A673 (cell line): ENCODE measurements around the gene DCAF15. TPM values are rescaled to one million over a fixed set of nuclear protein-coding genes. Genes with fewer than 3 reads are reported as not detected.

Experiments
- BruUV-seq: library from RNA; stranded (reverse); fragments of 400-500 nt; replicated peaks from 2 replicates; lab custom pipeline; 2021; lab: Mats Ljungman, UMichigan
- CTCF ChIA-PET: fragments of 300-600 bp; sonication (Branson Sonifier 250); formaldehyde crosslinking; loops from one replicate; lab custom pipeline; 2022; ENCODE audit warnings: antibody characterized with exemption; lab: Charles Lee
- POLR2A ChIA-PET: fragments of 300-600 bp; sonication (Branson Sonifier 250); formaldehyde crosslinking; loops from one replicate; lab custom pipeline; 2022; ENCODE audit warnings: antibody characterized with exemption; ENCODE audit not compliant: low non-redundant PET; lab: Charles Lee
- DNase-seq: peaks from one replicate; pipeline ENCODE4 v3.0.0-alpha.2; 2015; ENCODE audit warnings: low spot score
- H3K27ac ChIP-seq: fragments of 200-600 bp; sonication (generic); 2 replicates; pipeline ENCODE4 v1.5.1; 2016; ENCODE audit warnings: mixed run types, low read depth, mild to moderate bottlenecking, mixed read lengths, antibody characterized with exemption, low read length; ENCODE audit not compliant: poor library complexity, severe bottlenecking
- H3K27me3 ChIP-seq: fragments of 200-600 bp; sonication (generic); replicated peaks from 2 replicates; pipeline ENCODE4 v1.6.1; 2017; ENCODE audit warnings: mixed run types, low read depth, mild to moderate bottlenecking, mixed read lengths, antibody characterized with exemption, low read length; ENCODE audit not compliant: insufficient read depth, poor library complexity
- H3K36me3 ChIP-seq: fragments of 200-600 bp; sonication (generic); 2 replicates; pipeline ENCODE4 v1.6.1; 2016; ENCODE audit warnings: mixed run types, mild to moderate bottlenecking, mixed read lengths, antibody characterized with exemption, low read length; ENCODE audit not compliant: insufficient read depth, poor library complexity, severe bottlenecking
- H3K4me1 ChIP-seq: fragments of 200-600 bp; sonication (generic); 2 replicates; pipeline ENCODE4 v1.6.1; 2017; ENCODE audit warnings: mixed run types, mild to moderate bottlenecking, mixed read lengths, antibody characterized with exemption, low read length; ENCODE audit not compliant: insufficient read depth, poor library complexity, severe bottlenecking
- H3K4me3 ChIP-seq: fragments of 200-600 bp; sonication (generic); 2 replicates; pipeline ENCODE4 v1.5.1; 2016; ENCODE audit warnings: low read depth, mixed run types, mild to moderate bottlenecking, mixed read lengths, low read length; ENCODE audit not compliant: poor library complexity, severe bottlenecking
- H3K9me3 ChIP-seq: fragments of 200-600 bp; sonication (generic); 2 replicates; pipeline ENCODE4 v1.6.1; 2016; ENCODE audit warnings: mixed run types, low read depth, mild to moderate bottlenecking, mixed read lengths, antibody characterized with exemption, low read length; ENCODE audit not compliant: poor library complexity, severe bottlenecking
- EZH2 ChIP-seq: fragments of 200-600 bp; sonication (generic); IDR thresholded peaks from 2 replicates; pipeline ENCODE4 v1.6.1; 2017; ENCODE audit warnings: borderline replicate concordance, low read depth, mild to moderate bottlenecking, mixed read lengths, antibody characterized with exemption, low read length; ENCODE audit not compliant: poor library complexity, severe bottlenecking
- intact Hi-C: fragments of 100-400 bp; cut with micrococcal nuclease; formaldehyde crosslinking; loops from one replicate; pipeline ENCODE4 v1.10.0; 2022; ENCODE audit not compliant: unreplicated experiment
- total RNA-seq: library from RNA; stranded (reverse); gene quantifications from 2 replicates; pipeline ENCODE4 v1.2.3, GENCODE V29; 2021
- TF ChIP-seq, protein P1 (sequence below): fragments of 300-800, 200-600 bp; sonication (generic); conservative IDR thresholded peaks from 2 replicates; pipeline ENCODE4 v1.5.1; 2017; ENCODE audit warnings: low read depth, mild to moderate bottlenecking, antibody characterized with exemption, low read length, moderate library complexity, mixed read lengths

The DCAF15 gene
- total RNA-seq, 1 experiment from 2014 or later: 65.4 TPM

GRCh38 chr19:13960863-13961784 is 8.8 kb downstream of the DCAF15 start:
- H3K27me3 ChIP-seq: no peaks in the 10 kb centered on the region
- H3K4me3 ChIP-seq: no peak overlapping the region
- POLR2A ChIA-PET: no interaction called here
- intact Hi-C loops: no loop called here
- BruUV-seq: no TSS peak
- TF ChIP-seq EZH2: no peak
- TF ChIP-seq, protein P1, sequence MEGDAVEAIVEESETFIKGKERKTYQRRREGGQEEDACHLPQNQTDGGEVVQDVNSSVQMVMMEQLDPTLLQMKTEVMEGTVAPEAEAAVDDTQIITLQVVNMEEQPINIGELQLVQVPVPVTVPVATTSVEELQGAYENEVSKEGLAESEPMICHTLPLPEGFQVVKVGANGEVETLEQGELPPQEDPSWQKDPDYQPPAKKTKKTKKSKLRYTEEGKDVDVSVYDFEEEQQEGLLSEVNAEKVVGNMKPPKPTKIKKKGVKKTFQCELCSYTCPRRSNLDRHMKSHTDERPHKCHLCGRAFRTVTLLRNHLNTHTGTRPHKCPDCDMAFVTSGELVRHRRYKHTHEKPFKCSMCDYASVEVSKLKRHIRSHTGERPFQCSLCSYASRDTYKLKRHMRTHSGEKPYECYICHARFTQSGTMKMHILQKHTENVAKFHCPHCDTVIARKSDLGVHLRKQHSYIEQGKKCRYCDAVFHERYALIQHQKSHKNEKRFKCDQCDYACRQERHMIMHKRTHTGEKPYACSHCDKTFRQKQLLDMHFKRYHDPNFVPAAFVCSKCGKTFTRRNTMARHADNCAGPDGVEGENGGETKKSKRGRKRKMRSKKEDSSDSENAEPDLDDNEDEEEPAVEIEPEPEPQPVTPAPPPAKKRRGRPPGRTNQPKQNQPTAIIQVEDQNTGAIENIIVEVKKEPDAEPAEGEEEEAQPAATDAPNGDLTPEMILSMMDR: peak; percentile 35; the same call in 1 of the 2 replicates
- peak overlapping the region; percentile 19 for H3K27ac ChIP-seq
- H3K4me1 ChIP-seq: no peaks in the 10 kb centered on the region
- peaks cover 50% of the 10 kb centered on the region for H3K36me3 ChIP-seq
- CTCF ChIA-PET: interaction anchor here (0.6 to 1.2 kb wide), 4 partner anchors 16 to 387 kb away, joined by 3 to 5 read pairs (median 3); partner anchors contain the start of gene ZSWIM4
- H3K9me3 ChIP-seq: no peaks in the 10 kb centered on the region
- no peak for DNase-seq

DNA sequence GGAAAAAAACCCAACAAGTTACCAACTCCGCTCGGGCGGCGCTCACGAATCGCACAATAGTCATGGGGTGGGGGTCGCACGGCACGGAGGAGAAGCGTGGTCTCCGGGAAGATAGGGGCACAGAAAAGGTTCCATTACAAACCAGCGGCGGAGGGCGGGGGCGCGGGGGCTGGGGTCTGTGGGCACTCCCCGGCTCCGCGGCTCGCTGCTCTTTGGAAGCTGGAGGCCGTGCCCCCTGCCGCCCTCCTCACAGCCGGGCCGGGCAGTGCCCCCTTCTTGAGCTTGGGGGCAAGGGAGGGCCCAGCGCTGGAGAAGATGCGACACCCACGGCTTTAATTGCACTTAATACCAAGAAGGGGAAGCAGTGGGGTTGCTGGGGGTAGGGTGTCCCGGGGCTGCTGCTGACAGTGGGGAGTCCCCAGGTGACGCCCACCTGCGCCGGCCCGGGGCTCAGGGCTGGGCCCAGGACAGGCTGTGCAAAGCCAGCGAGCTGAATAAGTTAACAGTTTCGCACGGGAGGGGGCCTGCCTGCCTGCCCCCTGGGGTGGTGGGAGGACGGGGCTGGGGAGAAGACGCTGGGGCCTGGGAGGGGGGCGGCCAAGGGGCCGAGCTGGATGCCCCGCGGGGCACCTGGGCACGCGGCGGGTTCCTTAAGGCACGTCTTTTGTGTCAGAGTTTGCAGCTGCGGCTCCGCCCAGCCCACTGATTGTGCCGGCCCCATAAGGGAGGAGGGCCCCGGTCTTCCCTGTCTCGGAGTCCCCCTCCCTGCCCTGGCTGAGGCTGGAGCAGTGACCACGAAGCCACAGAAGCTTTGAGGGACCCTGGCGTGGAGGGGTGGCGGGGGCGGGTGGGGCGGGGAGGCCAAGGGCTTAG is 9.8 kb downstream of the DCAF15 start:
- TF ChIP-seq, protein P1: no peak
- TF ChIP-seq EZH2: no peak
- Histone ChIP-seq H3K27ac (peak overlapping the region; percentile 19), H3K36me3 (peaks cover 45% of the 10 kb centered on the region), H3K4me3 (no peak overlapping the region), H3K9me3 (no peaks in the 10 kb centered on the region), H3K4me1 (no peaks in the 10 kb centered on the region), H3K27me3 (no peaks in the 10 kb centered on the region)
- BruUV-seq: no TSS peak
- ChIA-PET POLR2A (no interaction called here), CTCF (interaction anchor here (0.6 to 1.2 kb wide), 3 partner anchors 17 to 386 kb away, joined by 3 to 5 read pairs (median 3); no protein-coding TSS in a partner anchor)
- intact Hi-C loops: no loop called here
- DNase-seq: no peak

GRCh38 chr19:13962699-13963602 is 10.6 kb downstream of the DCAF15 start:
- Histone ChIP-seq H3K27ac (no peak overlapping the region), H3K4me1 (no peaks in the 10 kb centered on the region), H3K27me3 (no peaks in the 10 kb centered on the region), H3K36me3 (peaks cover 46% of the 10 kb centered on the region), H3K9me3 (no peaks in the 10 kb centered on the region), H3K4me3 (no peak overlapping the region)
- POLR2A ChIA-PET: no interaction called here
- intact Hi-C loops: no loop called here
- BruUV-seq: no TSS peak
- TF ChIP-seq EZH2: no peak
- TF ChIP-seq, protein P1: no peak
- CTCF ChIA-PET: interaction anchor here (1.2 kb wide), 1 partner anchor 385 kb away, joined by 3 read pairs; no protein-coding TSS in a partner anchor
- no peak for DNase-seq
